B cell (primary cell): ENCODE results near the gene ITPR2. TPM values are rescaled to one million over a fixed set of nuclear protein-coding genes. Genes with fewer than 3 reads are reported as not detected.

Experiments used
- ATAC-seq: fragments of 200-7000 bp; cut with Tn5 transposase; one replicate; pipeline ENCODE4 v1.10.0; 2021; ENCODE audit warnings: low read depth, mild to moderate bottlenecking, moderate number of reproducible peaks, moderate library complexity
- CTCF ChIA-PET: fragments of 350-600 bp; sonication (Branson Sonifier 250); formaldehyde crosslinking; loops from one replicate; lab custom pipeline; 2021; ENCODE audit warnings: antibody characterized with exemption, inconsistent platforms; lab: Charles Lee
- POLR2A ChIA-PET: fragments of 350-600 bp; sonication (Branson Sonifier 250); formaldehyde crosslinking; loops from one replicate; lab custom pipeline; 2021; ENCODE audit warnings: antibody characterized with exemption; lab: Charles Lee
- DNase-seq: peaks from one replicate; pipeline ENCODE4 v3.0.0; 2013
- H2AFZ ChIP-seq: 2 replicates; pipeline ENCODE4 v1.6.1; 2012; ENCODE audit warnings: mild to moderate bottlenecking, low read depth, low read length; ENCODE audit not compliant: insufficient read depth, poor library complexity, severe bottlenecking
- H3K27ac ChIP-seq, 2 donors: 1 replicate in 1 of 2; 2 replicates in 1 of 2; pipeline ENCODE4 v1.5.1; 2012 to 2013; ENCODE audit warnings: low read length in 2 of 2, mild to moderate bottlenecking in 2 of 2, moderate library complexity in 1 of 2
- H3K27me3 ChIP-seq, 4 experiments: fragments of 200-600 bp in 1 of 4; sonication (generic) in 1 of 4; replicated peaks in 1 of 4; 1 replicate in 2 of 4; 2 replicates in 2 of 4; pipeline versions ENCODE4 v1.6.1 to v1.7.0; 2013 to 2016; ENCODE audit warnings: low read length in 3 of 4, mild to moderate bottlenecking in 2 of 4, mixed read lengths in 1 of 4, moderate library complexity in 1 of 4; ENCODE audit not compliant: insufficient read depth in 4 of 4, control insufficient read depth in 3 of 4; ENCODE audit errors: control extremely low read depth in 1 of 4
- H3K36me3 ChIP-seq, 2 experiments: replicated peaks in 1 of 2; 1 replicate in 1 of 2; 2 replicates in 1 of 2; pipeline versions ENCODE4 v1.6.1 to v1.7.1; 2013; ENCODE audit warnings: low read length in 1 of 2; ENCODE audit not compliant: insufficient read depth in 2 of 2, control insufficient read depth in 1 of 2; ENCODE audit errors: control extremely low read depth in 1 of 2, extremely low read depth in 1 of 2
- H3K4me1 ChIP-seq, 2 donors: fragments of 200-600 bp in 1 of 2; sonication (generic) in 1 of 2; 1 replicate in 1 of 2; 2 replicates in 1 of 2; pipeline versions ENCODE4 v1.5.1 to v1.6.1; 2013 to 2017; ENCODE audit warnings: low read length in 2 of 2; ENCODE audit not compliant: control insufficient read depth in 2 of 2, insufficient read depth in 2 of 2
- H3K4me2 ChIP-seq: replicated peaks from 2 replicates; pipeline ENCODE3; 2012; ENCODE audit warnings: mild to moderate bottlenecking, low read depth, low read length; ENCODE audit not compliant: poor library complexity, severe bottlenecking
- H3K4me3 ChIP-seq, 5 experiments: fragments of 200-600 bp in 1 of 5; sonication (generic) in 1 of 5; 1 replicate in 3 of 5; 2 replicates in 2 of 5; pipeline versions ENCODE4 v1.5.1 to v1.7.0; 2011 to 2016; ENCODE audit warnings: low read length in 4 of 5, mild to moderate bottlenecking in 4 of 5, low read depth in 2 of 5, control low read depth in 1 of 5, moderate library complexity in 1 of 5; ENCODE audit not compliant: insufficient read depth in 1 of 5; ENCODE audit errors: control extremely low read depth in 1 of 5, extremely low read depth in 1 of 5
- H3K79me2 ChIP-seq: fragments of 200-600 bp; sonication (generic); one replicate; pipeline ENCODE4 v1.6.0; 2016; ENCODE audit warnings: low read length; ENCODE audit not compliant: control insufficient read depth, insufficient read depth
- H3K9ac ChIP-seq: fragments of 200-600 bp; sonication (generic); 2 replicates; pipeline ENCODE4 v1.6.1; 2017; ENCODE audit warnings: mild to moderate bottlenecking, low read length, moderate library complexity
- H3K9me3 ChIP-seq, 3 donors: one replicate each; pipeline versions ENCODE4 v1.6.1 to v1.7.1; 2013; ENCODE audit warnings: low read length in 2 of 3; ENCODE audit not compliant: control insufficient read depth in 2 of 3, insufficient read depth in 1 of 3; ENCODE audit errors: control extremely low read depth in 1 of 3
- H4K20me1 ChIP-seq: 2 replicates; pipeline ENCODE4 v1.6.0; 2012; ENCODE audit warnings: mild to moderate bottlenecking, low read length; ENCODE audit not compliant: insufficient read depth, control insufficient read depth, poor library complexity, severe bottlenecking
- H3K27ac Mint-ChIP-seq: one replicate; pipeline ENCODE4 v1.8.0; 2021; ENCODE audit warnings: mixed read lengths
- H3K27me3 Mint-ChIP-seq: one replicate; pipeline ENCODE4 v1.8.0; 2021; ENCODE audit warnings: mixed read lengths
- H3K4me1 Mint-ChIP-seq: one replicate; pipeline ENCODE4 v1.8.0; 2021; ENCODE audit warnings: mixed read lengths
- H3K4me3 Mint-ChIP-seq: one replicate; pipeline ENCODE4 v1.8.0; 2021; ENCODE audit warnings: mixed read lengths
- H3K9me3 Mint-ChIP-seq: one replicate; pipeline ENCODE4 v1.8.0; 2022; ENCODE audit warnings: mixed read lengths; ENCODE audit not compliant: insufficient read depth
- EZH2 ChIP-seq: IDR thresholded peaks from 2 replicates; pipeline ENCODE4 v1.6.1; 2012; ENCODE audit warnings: borderline replicate concordance, low read depth, mild to moderate bottlenecking, moderate library complexity, low read length; ENCODE audit not compliant: insufficient read depth, poor library complexity, severe bottlenecking
- WGBS: methylation state at CpG from one replicate; pipeline ENCODE4 v1.1.5; 2013; ENCODE audit warnings: missing lambda C conversion rate; ENCODE audit not compliant: insufficient coverage; 5-methylcytosine and 5-hydroxymethylcytosine counted together
- intact Hi-C: fragments of 100-400 bp; cut with micrococcal nuclease; formaldehyde crosslinking; loops from one replicate; pipeline ENCODE4 v1.10.0; 2022
- polyA plus RNA-seq: library from polyadenylated mRNA; depleted of rRNA; stranded (reverse); fragments of >200 nt; gene quantifications from 2 replicates; pipeline ENCODE4 v1.2.3, GENCODE V29; 2012
- total RNA-seq, 2 donors: library from RNA; stranded (reverse); fragments of 120-200 nt in 1 of 2; gene quantifications; 1 replicate in 1 of 2; 2 replicates in 1 of 2; pipeline versions ENCODE4 v1.2.3 to v1.2.4, GENCODE V29; 2013 to 2022
- TF ChIP-seq, protein P1 (sequence below): fragments of 200-600 bp; IDR thresholded peaks from one replicate; pipeline ENCODE4 v1.8.0; 2022; ENCODE audit warnings: antibody characterized with exemption, mild to moderate bottlenecking

Gene ITPR2
- total and polyA plus RNA-seq, 2 donors (not counting 1 experiment from before 2014, with no cell fraction given), result 4.3 to 113 TPM

DNA sequence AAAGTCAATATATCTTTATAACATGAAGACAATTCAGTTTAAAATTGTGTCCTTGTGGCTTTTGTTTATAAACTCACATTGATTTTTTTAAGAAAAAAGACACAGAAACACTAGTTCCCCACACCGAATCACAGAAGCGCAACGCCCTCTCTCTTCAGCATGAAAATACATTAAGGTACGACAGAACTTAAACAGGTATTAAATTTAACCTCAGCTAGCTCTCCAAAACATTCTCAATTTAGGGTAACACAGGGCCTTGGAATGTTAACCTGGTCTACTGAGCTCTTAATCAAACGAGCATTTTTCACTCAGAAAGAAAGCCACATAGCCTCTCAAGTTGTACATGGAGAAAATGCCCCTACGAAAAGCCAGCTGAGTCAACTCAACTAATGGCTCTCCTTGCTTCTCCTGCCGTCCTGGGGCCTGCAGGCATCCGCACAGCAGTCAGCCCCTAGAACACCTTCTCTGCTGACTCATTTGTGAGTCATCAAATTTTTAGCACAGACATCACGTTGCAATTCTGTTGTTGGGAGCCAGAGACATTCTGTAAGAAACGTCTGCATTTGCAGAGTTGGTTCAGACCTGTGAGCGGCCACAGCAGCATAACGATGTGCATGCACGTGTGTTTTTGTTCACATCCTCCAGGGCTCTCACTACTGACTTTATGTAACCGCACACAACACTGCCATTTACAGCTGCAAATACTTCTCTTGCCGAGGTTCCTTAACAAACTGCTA is 141.6 kb downstream of the ITPR2 start:
- ChIA-PET CTCF (interaction anchor here (2.9 kb wide), 1 partner anchor 10 kb away, joined by 9 read pairs; no protein-coding TSS in a partner anchor), POLR2A (no interaction called here)
- Mint-ChIP-seq H3K9me3 (no peaks in the 10 kb centered on the region), H3K27ac (no peak overlapping the region), H3K27me3 (no peaks in the 10 kb centered on the region), H3K4me3 (no peak overlapping the region), H3K4me1 (no peaks in the 10 kb centered on the region)
- no peaks in the 10 kb centered on the region for H3K27me3 ChIP-seq
- no peaks in the 10 kb centered on the region for H4K20me1 ChIP-seq
- no peak overlapping the region for H3K9ac ChIP-seq
- no peak for TF ChIP-seq EZH2
- TF ChIP-seq, protein P1, sequence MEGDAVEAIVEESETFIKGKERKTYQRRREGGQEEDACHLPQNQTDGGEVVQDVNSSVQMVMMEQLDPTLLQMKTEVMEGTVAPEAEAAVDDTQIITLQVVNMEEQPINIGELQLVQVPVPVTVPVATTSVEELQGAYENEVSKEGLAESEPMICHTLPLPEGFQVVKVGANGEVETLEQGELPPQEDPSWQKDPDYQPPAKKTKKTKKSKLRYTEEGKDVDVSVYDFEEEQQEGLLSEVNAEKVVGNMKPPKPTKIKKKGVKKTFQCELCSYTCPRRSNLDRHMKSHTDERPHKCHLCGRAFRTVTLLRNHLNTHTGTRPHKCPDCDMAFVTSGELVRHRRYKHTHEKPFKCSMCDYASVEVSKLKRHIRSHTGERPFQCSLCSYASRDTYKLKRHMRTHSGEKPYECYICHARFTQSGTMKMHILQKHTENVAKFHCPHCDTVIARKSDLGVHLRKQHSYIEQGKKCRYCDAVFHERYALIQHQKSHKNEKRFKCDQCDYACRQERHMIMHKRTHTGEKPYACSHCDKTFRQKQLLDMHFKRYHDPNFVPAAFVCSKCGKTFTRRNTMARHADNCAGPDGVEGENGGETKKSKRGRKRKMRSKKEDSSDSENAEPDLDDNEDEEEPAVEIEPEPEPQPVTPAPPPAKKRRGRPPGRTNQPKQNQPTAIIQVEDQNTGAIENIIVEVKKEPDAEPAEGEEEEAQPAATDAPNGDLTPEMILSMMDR, result no peak
- no peaks in the 10 kb centered on the region for H3K79me2 ChIP-seq
- no peak overlapping the region for H2AFZ ChIP-seq
- no peak overlapping the region for H3K4me3 ChIP-seq
- DNase-seq (no peak), ATAC-seq (no peak)
- H3K36me3 ChIP-seq, result peaks cover 0 to 31% of the 10 kb centered on the region in 2 experiments
- H3K4me2 ChIP-seq, result no peak overlapping the region
- WGBS, result 94% methylated on average over 11 of the region's 15 CpGs
- H3K4me1 ChIP-seq, result no peaks in the 10 kb centered on the region
- intact Hi-C loops, result no loop called here
- no peaks in the 10 kb centered on the region for H3K9me3 ChIP-seq
- no peak overlapping the region for H3K27ac ChIP-seq

DNA sequence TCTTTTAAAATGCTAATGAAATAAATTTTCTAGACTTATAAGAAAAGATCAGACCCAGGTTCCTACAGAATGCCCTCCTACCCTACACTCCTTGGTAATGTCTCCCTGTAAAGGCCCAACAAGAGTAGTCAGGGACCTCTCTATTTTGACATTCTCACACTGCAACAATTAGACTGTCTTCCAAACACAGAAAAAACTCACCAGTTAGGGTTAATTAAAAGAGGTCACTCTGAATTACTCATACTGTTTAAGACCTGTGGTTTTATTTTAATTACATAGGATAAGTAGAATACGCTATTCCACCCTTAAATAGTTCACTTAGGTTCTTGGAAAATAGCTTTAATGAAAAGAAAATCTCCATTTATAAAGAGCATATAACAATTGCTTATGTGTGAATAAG is 142.4 kb downstream of the ITPR2 start:
- ChIA-PET CTCF (interaction anchor here (2.9 kb wide), 1 partner anchor 11 kb away, joined by 9 read pairs; no protein-coding TSS in a partner anchor), POLR2A (no interaction called here)
- no peak overlapping the region for H3K4me3 ChIP-seq
- H3K27me3 ChIP-seq, result no peaks in the 10 kb centered on the region
- no peak overlapping the region for H2AFZ ChIP-seq
- no peak for DNase-seq
- no peaks in the 10 kb centered on the region for H3K4me1 Mint-ChIP-seq
- intact Hi-C loops, result no loop called here
- no peak for TF ChIP-seq EZH2
- TF ChIP-seq, protein P1, result no peak
- no peaks in the 10 kb centered on the region for H3K9me3 Mint-ChIP-seq
- H3K4me3 Mint-ChIP-seq, result no peak overlapping the region
- H4K20me1 ChIP-seq, result no peaks in the 10 kb centered on the region
- no peaks in the 10 kb centered on the region for H3K4me1 ChIP-seq
- no peaks in the 10 kb centered on the region for H3K9me3 ChIP-seq
- H3K27me3 Mint-ChIP-seq, result no peaks in the 10 kb centered on the region
- H3K36me3 ChIP-seq, result peaks cover 0 to 27% of the 10 kb centered on the region in 2 experiments
- no peak overlapping the region for H3K27ac Mint-ChIP-seq
- no peak for ATAC-seq
- WGBS, result no CpG with 5 or more reads among the region's 1 CpG
- H3K27ac ChIP-seq, result no peak overlapping the region
- H3K4me2 ChIP-seq, result no peak overlapping the region
- H3K9ac ChIP-seq, result no peak overlapping the region
- no peaks in the 10 kb centered on the region for H3K79me2 ChIP-seq
